Heart right ventricle (tissue), 16 donors: ENCODE measurements around the gene CCDC24. TPM values are rescaled to one million over a fixed set of nuclear protein-coding genes. Genes with fewer than 3 reads are reported as not detected.

Source experiments
- ATAC-seq, 8 donors: fragments of 200-7000 bp; cut with Tn5 transposase; one replicate each; pipeline ENCODE4 v1.9.1; 2020; ENCODE audit warnings: mild to moderate bottlenecking in 8 of 8, moderate library complexity in 8 of 8, moderate number of reproducible peaks in 1 of 8
- DNase-seq, 2 donors: peaks; one replicate each; pipeline ENCODE4 v3.0.0-alpha.2; 2020
- H3K27ac ChIP-seq, 10 donors: fragments of 200-600 bp; sonication (generic) in 2 of 10; one replicate each; pipeline versions ENCODE4 v1.5.0 to v1.8.0; 2020 to 2022; ENCODE audit warnings: mild to moderate bottlenecking in 3 of 10
- H3K27me3 ChIP-seq, 7 donors: fragments of 200-600 bp; one replicate each; pipeline ENCODE4 v1.8.0; 2021 to 2022; ENCODE audit warnings: mild to moderate bottlenecking in 2 of 7
- H3K36me3 ChIP-seq, 9 donors: fragments of 200-600 bp; sonication (generic) in 1 of 9; one replicate each; pipeline versions ENCODE4 v1.5.0 to v1.8.0; 2020 to 2022; ENCODE audit warnings: mild to moderate bottlenecking in 2 of 9
- H3K4me1 ChIP-seq, 9 donors: fragments of 200-600 bp; sonication (generic) in 1 of 9; one replicate each; pipeline versions ENCODE4 v1.5.0 to v1.8.0; 2020 to 2022; ENCODE audit warnings: mild to moderate bottlenecking in 4 of 9
- H3K4me3 ChIP-seq, 10 donors: fragments of 200-600 bp; sonication (generic) in 2 of 10; one replicate each; pipeline versions ENCODE4 v1.5.0 to v1.8.0; 2020 to 2022; ENCODE audit warnings: mild to moderate bottlenecking in 7 of 10, moderate library complexity in 2 of 10
- H3K9me3 ChIP-seq, 11 donors: fragments of 200-600 bp in 10 of 11; sonication (generic) in 2 of 11; one replicate each; pipeline versions ENCODE4 v1.5.0 to v1.8.0; 2013 to 2022; ENCODE audit warnings: mild to moderate bottlenecking in 2 of 11, control low read depth in 1 of 11, moderate library complexity in 1 of 11
- WGBS, 2 donors: extraction: QIAGEN DNeasy Blood & Tissue Kit; methylation state at CpG; one replicate each; pipeline ENCODE4 v1.1.7; 2013; ENCODE audit warnings: inconsistent platforms in 1 of 2; 5-methylcytosine and 5-hydroxymethylcytosine counted together
- intact Hi-C, 10 donors: fragments of 100-400 bp; cut with DNase I; formaldehyde crosslinking; loops; one replicate each; pipeline versions ENCODE4 v1.11.1 to v1.14.2; 2022
- polyA plus RNA-seq, 2 donors: library from polyadenylated mRNA; stranded (reverse); fragments of 200-250 nt; gene quantifications; one replicate each; pipeline ENCODE4 v1.2.3, GENCODE V29; 2013
- total RNA-seq, 10 donors: library from RNA; stranded (reverse); fragmentation: NEBNext Ultra II Directional in 3 of 10; extraction: Animal tissue kit (Norgen Biotek cat#: 25700) in 3 of 10; gene quantifications; one replicate each; pipeline versions ENCODE4 v1.2.1 to v1.2.4, GENCODE V29; 2021 to 2023
- TF ChIP-seq, protein P1 (sequence below), 9 donors: fragments of 200-600 bp; sonication (generic) in 2 of 9; IDR thresholded peaks; one replicate each; pipeline versions ENCODE4 v1.5.0 to v1.8.0; 2021 to 2022; ENCODE audit warnings: antibody characterized with exemption in 9 of 9, mild to moderate bottlenecking in 5 of 9, moderate library complexity in 1 of 9
- donor health status: Arrhythmogenic right ventricular cardiomyopathy.
- donor health status: ischemic (EF 13 %, LVEDD 7.1; RV severe dilation, severe dysfunction).
- donor health status: healthy with polysubstance abuse.
- donor health status: DM: no; HTN: yes; CAD: no.
- donor health status: DM: no; HTN: no; CAD: no.
- donor health status: ischemic (EF 25% LVEDD 6.9; RV normal size, moderate dysfunction).
- donor health status: ischemic (EF 25% LVEDD 5.7; RV mildly dilated, moderate dysfunction).
- donor health status: healthy.
- donor health status: DM: yes; HTN: yes; CAD: no.
- donor health status: Ischemic cardiomyopathy.
- donor health status: ischemic (EF 35%, LVEDD 5.7; RV mildly dilated, moderate dysfunction).
- donor health status: nonischemic (EF 11% LVEDD 7.7; RV severe dilation, severe dysfunction).
- donor health status: DM: yes; HTN: yes; CAD: no.
- donor health status: PGD.
- donor health status: ischemic (EF 29% LVEDD 5.4; RV normal size, mild dysfunction).
- donor health status: nonischemic (EF 23%, LVEDD 6.1; RV moderate dilation, normal function).

The CCDC24 gene
- total and polyA plus RNA-seq, 12 donors: 0.55 to 3.1 (median 1.3) TPM

DNA sequence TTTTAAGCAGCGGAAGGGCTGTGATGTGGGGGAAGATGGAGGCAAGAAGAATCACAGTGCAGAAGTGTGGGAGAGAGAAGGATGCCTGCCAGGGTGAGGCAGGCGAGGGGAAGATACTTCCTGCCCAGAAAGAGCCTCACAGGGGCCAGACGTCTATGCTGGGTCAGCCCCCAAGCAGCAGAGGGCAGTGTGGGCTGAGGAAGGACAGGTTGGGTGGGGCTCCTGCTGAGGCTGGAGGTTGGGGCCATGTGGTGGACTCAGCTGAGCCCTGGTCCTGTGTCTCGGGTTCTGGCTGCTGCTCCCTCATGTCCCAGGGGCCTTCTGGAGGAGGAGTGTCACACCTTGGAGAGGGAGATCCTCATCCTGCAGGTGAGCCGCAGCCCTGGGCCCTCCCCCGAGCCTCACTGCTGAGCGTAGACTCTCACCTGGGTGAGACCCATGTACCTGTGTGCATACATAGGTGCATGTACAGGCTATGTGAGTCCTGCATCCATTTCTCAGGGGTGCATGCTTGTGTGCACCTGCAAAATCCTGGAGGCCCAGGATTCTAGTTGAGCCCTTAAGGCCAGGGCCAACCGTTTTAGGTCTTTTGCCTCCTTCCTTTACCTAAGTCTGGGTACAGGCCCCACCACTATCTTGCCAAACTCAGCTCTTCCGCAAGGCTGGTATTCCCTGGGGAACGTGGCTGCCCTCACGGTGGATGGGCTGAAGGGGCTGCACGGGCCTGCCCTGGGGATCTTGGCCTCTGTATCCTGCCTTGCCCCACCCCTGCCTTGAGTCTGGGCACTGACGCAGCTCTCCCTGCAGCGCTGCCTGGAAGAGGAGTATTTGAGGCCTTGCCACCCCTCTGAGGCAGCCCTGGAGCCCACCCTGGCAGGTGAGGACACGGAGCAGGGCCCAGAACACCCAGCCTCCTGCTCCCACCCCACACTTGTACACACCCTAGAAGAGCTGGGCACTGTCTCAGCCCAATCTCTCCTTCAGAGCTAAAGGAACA is 3.7 kb downstream of the CCDC24 start:
- H3K27me3 ChIP-seq: no peaks in the 10 kb centered on the region
- TF ChIP-seq, protein P1, sequence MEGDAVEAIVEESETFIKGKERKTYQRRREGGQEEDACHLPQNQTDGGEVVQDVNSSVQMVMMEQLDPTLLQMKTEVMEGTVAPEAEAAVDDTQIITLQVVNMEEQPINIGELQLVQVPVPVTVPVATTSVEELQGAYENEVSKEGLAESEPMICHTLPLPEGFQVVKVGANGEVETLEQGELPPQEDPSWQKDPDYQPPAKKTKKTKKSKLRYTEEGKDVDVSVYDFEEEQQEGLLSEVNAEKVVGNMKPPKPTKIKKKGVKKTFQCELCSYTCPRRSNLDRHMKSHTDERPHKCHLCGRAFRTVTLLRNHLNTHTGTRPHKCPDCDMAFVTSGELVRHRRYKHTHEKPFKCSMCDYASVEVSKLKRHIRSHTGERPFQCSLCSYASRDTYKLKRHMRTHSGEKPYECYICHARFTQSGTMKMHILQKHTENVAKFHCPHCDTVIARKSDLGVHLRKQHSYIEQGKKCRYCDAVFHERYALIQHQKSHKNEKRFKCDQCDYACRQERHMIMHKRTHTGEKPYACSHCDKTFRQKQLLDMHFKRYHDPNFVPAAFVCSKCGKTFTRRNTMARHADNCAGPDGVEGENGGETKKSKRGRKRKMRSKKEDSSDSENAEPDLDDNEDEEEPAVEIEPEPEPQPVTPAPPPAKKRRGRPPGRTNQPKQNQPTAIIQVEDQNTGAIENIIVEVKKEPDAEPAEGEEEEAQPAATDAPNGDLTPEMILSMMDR (IDR thresholded peaks at IDR 0.05): peak in 2 of 9 donors; percentile 6 to 28
- ATAC-seq (no peak), DNase-seq (no peak)
- no peaks in the 10 kb centered on the region for H3K9me3 ChIP-seq
- no peak overlapping the region for H3K4me3 ChIP-seq
- intact Hi-C loops: loop anchor here in 1 of 10 donors (10.0 kb wide), 1 partner anchor 220 kb away; the partner anchor contains the start of gene DMAP1
- peaks cover 5 to 27% (median 13%) of the 10 kb centered on the region in 9 donors for H3K4me1 ChIP-seq
- H3K36me3 ChIP-seq: no peaks in the 10 kb centered on the region
- 78 to 80% methylated on average over 15 of the region's 15 CpGs for WGBS, 2 donors
- H3K27ac ChIP-seq: no peak overlapping the region

DNA sequence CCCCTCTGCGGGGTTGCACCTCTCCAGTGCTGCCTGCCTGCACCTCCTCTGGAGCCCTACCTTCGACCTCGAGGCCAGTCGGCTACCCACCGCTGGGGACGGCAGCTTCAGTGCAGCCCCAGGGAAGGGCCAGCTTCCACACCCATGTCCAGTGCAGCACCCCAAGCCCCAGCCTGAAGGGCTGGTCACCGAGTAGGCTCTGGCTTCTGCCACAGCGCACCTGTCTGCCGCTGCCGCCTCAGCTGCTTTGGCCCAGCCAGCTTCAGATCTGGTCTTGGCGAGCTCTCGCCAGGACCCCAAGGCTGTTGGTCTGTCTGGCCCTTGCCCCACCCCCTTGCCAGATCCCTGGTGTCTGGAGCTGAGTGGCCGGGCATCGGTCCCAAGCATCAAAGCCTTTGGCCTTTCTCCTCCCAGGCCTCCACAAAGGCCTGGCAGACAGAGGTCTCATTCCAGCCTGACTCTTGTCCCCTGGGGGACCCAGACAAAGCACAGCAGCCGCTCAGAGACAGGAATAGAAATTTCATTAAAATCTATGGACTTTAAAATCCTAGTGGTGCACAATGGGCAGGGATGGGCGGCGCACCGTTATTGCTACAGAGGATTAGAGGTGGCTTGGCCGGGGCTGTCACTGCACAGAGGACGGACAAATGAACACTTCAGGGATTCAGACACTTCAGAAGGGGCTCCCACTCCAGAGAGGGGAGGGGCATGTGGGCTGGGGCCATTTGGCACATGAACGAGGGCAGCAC is 4.8 kb downstream of the CCDC24 start:
- no peak overlapping the region for H3K27ac ChIP-seq
- no peaks in the 10 kb centered on the region for H3K27me3 ChIP-seq
- TF ChIP-seq, protein P1 (IDR thresholded peaks at IDR 0.05): no peak
- WGBS, 2 donors: 77 to 79% methylated on average over 21 of the region's 21 CpGs
- no peak overlapping the region for H3K4me3 ChIP-seq
- H3K4me1 ChIP-seq: peaks cover 0 to 20% (median 8%) of the 10 kb centered on the region in 9 donors
- ATAC-seq (no peak), DNase-seq (no peak)
- H3K36me3 ChIP-seq: no peaks in the 10 kb centered on the region
- intact Hi-C loops: loop anchor here in 1 of 10 donors (10.0 kb wide), 1 partner anchor 219 kb away; the partner anchor contains the start of gene DMAP1
- no peaks in the 10 kb centered on the region for H3K9me3 ChIP-seq

GRCh38 chr1:43996733-43997115 is 5.3 kb downstream of the CCDC24 start:
- ATAC-seq (no peak), DNase-seq (no peak)
- 79 to 85% methylated on average over 6 of the region's 6 CpGs for WGBS, 2 donors
- Histone ChIP-seq H3K4me3 (no peak overlapping the region), H3K9me3 (no peaks in the 10 kb centered on the region), H3K36me3 (no peaks in the 10 kb centered on the region), H3K27ac (no peak overlapping the region), H3K4me1 (peaks cover 0 to 17% (median 7%) of the 10 kb centered on the region in 9 donors), H3K27me3 (no peaks in the 10 kb centered on the region)
- TF ChIP-seq, protein P1 (IDR thresholded peaks at IDR 0.05): no peak
- intact Hi-C loops: loop anchor here in 1 of 10 donors (10.0 kb wide), 1 partner anchor 218 kb away; the partner anchor contains the start of gene DMAP1
